ENCODE measurements around the gene SCN5A.
A peak's percentile ranks its signal among the peaks of the same experiment; 100 is the strongest.

Gene SCN5A

GRCh38 chr3:38534180-38534579 is 115.3 kb downstream of the SCN5A start:
- no peak for DNase-seq

- DNase-seq, result no peak
These were observed 116.1 kb downstream of the SCN5A start for GRCh38 chr3:38533285-38533976.

DNA sequence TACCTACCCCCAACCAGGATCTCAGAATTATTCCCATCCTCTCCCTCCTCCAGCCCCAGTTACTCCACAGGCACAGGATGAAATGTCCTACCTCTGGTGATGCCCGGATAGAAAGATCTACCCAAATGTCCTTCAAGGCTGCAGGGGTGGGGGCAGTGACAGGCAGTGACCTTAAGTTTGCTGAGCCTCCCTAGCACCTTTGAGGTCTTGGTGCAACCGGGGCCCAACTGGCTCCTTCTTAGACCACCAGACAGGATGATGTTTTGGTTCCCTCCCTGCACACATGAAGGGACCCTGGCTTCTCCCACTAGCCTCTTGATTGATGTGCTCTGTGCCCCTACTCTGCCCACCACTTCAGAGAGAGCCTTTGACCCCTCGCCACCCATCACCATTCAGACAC is 117.0 kb downstream of the SCN5A start:
- DNase-seq, result no peak

GRCh38 chr3:38528457-38528856 is 121.0 kb downstream of the SCN5A start:
- DNase-seq, result no peak

DNA sequence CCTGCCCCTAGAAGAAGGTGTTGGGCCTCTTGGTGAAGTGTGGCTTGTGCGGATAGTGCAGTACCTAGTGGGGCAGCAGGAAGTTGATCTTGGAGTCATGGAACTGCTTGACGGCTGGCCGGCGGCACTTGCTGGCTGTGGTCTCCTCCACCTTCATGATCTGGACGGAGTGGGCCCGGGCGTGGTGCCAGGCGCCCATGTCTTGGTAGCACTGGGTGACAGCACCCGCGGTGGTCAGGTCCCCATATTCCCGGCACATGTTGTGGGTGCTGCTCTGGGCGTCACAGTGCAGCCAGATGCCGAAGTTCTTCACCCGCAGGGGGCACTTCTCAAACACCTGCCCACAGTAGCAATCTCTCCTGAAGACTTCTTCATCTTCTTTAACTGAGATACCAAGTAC is 122.7 kb downstream of the SCN5A start:
- no peak for DNase-seq

GRCh38 chr3:38524141-38524739 is 125.2 kb downstream of the SCN5A start:
- no peak for DNase-seq

DNA sequence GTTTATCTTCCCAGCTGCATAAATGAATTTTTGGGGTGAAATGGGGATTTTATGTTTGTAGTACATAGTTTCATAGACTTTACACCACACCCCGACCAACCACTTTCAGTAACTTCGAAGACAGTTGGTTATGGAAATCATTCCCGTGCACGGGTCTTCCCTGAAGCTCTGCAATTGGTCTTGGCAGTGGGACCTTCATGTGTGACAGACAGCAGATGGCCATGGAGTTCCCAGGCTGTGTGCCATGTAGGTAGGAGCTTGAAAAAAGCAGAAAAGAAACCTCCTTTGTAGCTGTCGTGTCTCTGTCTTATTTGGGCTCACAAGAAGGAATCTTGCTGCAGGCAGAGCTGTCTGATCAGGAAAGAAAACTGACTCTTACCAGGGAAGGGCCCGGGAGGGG is 127.5 kb downstream of the SCN5A start:
- DNase-seq, result no peak

DNA sequence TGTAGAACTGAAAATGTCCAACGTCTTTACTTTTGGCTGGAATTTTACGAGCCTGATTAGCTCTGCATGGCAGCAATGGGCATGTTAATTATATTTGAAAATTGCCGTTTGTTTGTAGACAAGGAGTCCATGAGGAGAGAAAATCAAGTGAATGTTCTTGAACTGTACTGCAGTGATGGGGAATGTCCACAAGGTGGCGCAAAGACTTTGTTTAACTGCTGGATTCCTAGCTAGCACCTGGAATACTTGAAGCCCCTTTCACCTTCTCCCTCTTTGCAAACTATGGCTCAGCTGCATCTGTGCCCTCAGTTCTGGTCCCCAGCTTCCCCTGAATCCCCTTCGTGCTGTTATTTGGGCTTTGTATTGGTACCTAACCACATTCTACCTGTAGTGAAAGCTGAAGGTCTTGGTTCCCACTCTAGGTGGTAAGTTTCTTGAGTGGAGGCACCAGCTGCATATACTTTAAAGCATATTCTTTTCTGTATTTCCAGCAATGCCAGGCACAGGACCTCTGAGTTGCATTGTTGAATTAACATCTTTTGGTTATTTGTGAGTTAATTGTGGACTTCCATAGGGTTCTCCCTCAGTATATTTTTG is 128.0 kb downstream of the SCN5A start:
- DNase-seq, result peak; percentile 64

- no peak for DNase-seq
These were observed 129.8 kb downstream of the SCN5A start for GRCh38 chr3:38519651-38520050.

GRCh38 chr3:38519000-38519399 is 130.5 kb downstream of the SCN5A start:
- DNase-seq, result no peak

DNA sequence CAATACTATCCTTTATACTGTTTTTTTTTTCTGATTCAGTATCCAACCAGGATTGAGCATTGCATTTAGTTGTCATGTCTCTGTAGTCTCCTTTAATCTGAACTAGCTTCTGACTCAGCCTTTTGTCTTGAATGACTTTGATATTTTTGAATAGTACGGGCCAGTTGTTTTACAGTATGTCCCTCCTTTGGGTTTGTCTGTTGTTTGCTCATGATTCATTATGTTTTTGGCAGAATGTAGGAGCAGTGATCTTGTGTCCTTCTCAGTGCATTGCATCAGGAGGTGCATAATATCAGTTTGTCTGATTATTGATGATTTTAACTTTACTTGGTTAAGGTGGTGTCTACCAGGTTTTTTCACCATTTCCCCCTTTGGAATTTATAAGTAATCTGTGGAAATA is 132.8 kb downstream of the SCN5A start:
- DNase-seq, result no peak

DNA sequence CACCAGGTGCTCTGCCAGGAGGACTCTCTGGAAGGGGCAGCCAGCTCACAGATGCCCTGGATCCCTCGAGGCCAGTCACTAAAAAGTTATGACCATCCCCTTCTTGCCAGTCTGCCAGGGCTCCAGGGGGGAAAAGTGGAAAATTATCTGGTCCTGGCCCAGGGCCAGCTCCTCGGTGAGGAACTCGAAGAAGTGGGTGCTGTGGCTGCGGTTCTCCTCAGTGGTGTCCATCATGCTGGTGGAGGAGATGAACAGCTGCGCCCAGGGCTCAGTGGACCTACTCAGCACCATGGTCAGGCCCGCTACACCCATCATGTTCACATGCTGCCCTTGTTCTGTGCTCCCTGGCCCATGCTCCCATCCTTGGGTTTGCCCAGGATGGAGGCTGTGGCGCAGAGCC is 134.1 kb downstream of the SCN5A start:
- DNase-seq, result no peak

- DNase-seq, result no peak
These were observed 137.9 kb downstream of the SCN5A start for GRCh38 chr3:38511546-38511945.

- DNase-seq, result no peak
These were observed 138.9 kb downstream of the SCN5A start for GRCh38 chr3:38510631-38511030.

- DNase-seq, result no peak
These were observed 139.8 kb downstream of the SCN5A start for GRCh38 chr3:38509732-38510131.

GRCh38 chr3:38507120-38507519 is 142.4 kb downstream of the SCN5A start:
- no peak for DNase-seq

- no peak for DNase-seq
These were observed 148.6 kb downstream of the SCN5A start for GRCh38 chr3:38500688-38501417.
